A549 (cell line): ENCODE data around the gene NTM.

Source experiments
- CBX8 ChIP-seq: fragments of 200-600 bp; sonication (generic); IDR thresholded peaks from 2 replicates; pipeline ENCODE4 v1.6.1; 2016
- RAD21 ChIP-seq, 2 experiments: fragments of >200 bp in 1 of 2; sonication (Bioruptor Twin) in 1 of 2; formaldehyde crosslinking in 1 of 2; IDR thresholded peaks in 1 of 2; conservative IDR thresholded peaks in 1 of 2; 2 replicates in 1 of 2; 3 replicates in 1 of 2; pipeline ENCODE4 v1.6.1; 2012 to 2018; ENCODE audit warnings: inconsistent platforms in 1 of 2
- RFX5 ChIP-seq: fragments of 450-650 bp; IDR thresholded peaks from 2 replicates; pipeline ENCODE4 v1.7.1; 2014; ENCODE audit warnings: antibody characterized with exemption, mild to moderate bottlenecking, moderate library complexity
- ZC3H11A ChIP-seq: fragments of 450-650 bp; IDR thresholded peaks from 2 replicates; pipeline ENCODE4 v1.6.1; 2014; ENCODE audit warnings: antibody characterized with exemption, mild to moderate bottlenecking
- TF ChIP-seq, protein P1 (sequence below): fragments of >200 bp; sonication (Bioruptor Twin); formaldehyde crosslinking; IDR thresholded peaks from 3 replicates; pipeline ENCODE4 v1.5.1; 2016

- TF ChIP-seq RAD21 (conservative IDR thresholded peaks at IDR 0.05 in 1 of 2, IDR thresholded peaks at IDR 0.05 in 1 of 2) (no peak), CBX8 (no peak), RFX5 (no peak), ZC3H11A (no peak)
- TF ChIP-seq, protein P1, sequence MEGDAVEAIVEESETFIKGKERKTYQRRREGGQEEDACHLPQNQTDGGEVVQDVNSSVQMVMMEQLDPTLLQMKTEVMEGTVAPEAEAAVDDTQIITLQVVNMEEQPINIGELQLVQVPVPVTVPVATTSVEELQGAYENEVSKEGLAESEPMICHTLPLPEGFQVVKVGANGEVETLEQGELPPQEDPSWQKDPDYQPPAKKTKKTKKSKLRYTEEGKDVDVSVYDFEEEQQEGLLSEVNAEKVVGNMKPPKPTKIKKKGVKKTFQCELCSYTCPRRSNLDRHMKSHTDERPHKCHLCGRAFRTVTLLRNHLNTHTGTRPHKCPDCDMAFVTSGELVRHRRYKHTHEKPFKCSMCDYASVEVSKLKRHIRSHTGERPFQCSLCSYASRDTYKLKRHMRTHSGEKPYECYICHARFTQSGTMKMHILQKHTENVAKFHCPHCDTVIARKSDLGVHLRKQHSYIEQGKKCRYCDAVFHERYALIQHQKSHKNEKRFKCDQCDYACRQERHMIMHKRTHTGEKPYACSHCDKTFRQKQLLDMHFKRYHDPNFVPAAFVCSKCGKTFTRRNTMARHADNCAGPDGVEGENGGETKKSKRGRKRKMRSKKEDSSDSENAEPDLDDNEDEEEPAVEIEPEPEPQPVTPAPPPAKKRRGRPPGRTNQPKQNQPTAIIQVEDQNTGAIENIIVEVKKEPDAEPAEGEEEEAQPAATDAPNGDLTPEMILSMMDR = no peak
Measured at GRCh38 chr11:132298357-132298756, 927.9 kb downstream of the NTM start.
